HG03060 (cell line): ENCODE measurements around the gene PLEKHA6.
"Not testable (repeated sequence)": the region's sequence is repeated elsewhere in the genome, so short reads cannot be mapped to it uniquely, and the experiment has no call there.

ENCODE experiments used
- ATAC-seq: cut with Tn5 transposase; IDR thresholded peaks from one replicate; pipeline ENCODE4 v1.9.1; 2021; ENCODE audit warnings: low read depth, moderate number of reproducible peaks; ENCODE audit not compliant: unreplicated experiment

PLEKHA6 gene

GRCh38 chr1:204338997-204339396, 20.7 kb downstream of the PLEKHA6 start:
- ATAC-seq = no peak

- ATAC-seq = no peak
These were observed 21.4 kb downstream of the PLEKHA6 start for GRCh38 chr1:204338360-204338759.

- ATAC-seq = no peak
These were observed 22.1 kb downstream of the PLEKHA6 start for GRCh38 chr1:204337583-204337982.

DNA sequence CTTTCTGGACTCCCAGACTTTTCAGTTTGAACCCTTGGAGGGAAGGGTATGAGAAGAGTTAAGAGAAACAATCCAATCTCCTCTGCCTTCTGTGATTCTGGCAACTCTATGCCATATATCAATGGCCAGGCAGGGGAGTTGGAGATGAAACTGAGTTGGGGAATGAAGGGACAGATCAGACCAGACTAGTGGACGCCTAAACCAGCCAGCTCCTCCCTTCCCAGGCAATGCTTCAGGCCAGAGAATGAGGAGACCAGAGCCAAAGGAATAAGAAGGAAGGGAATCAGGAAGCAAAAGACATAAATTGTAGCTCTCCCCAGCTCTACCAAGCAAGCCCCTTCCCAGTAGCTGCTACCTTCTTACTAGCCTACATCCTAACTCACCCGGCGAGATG, 22.7 kb downstream of the PLEKHA6 start:
- no peak for ATAC-seq

DNA sequence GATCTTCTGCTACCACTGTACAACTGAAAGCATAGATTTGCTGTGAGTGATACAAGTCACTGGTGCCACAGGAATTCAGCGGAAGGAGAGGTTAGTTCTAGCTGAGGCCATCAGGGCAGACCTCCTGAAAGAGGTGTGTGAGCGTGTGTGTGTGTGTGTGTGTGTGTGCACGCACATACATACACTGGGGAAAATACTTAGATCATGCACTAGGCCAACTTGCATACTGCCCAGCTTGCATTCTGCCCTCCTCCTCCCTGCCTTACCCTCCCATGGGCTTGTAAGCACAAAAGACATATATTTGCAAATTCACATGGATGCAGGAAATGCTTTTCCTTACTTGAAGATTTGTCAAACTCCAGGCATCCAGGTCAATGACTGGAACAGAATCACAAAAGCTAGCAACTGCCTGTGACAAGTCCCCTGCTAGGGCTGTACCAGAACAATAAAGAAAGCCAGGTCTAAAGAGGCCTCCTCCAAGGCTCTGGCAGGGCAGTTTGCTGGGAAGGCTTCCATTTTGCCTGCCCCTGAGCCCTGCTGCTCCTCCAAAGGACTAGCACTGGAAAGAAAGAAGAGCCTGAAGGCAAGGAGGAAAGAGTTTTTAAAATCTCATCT, 23.2 kb downstream of the PLEKHA6 start:
- no peak for ATAC-seq

- no peak for ATAC-seq
These were observed 24.2 kb downstream of the PLEKHA6 start for GRCh38 chr1:204335533-204335932.

- no peak for ATAC-seq
These were observed 24.6 kb downstream of the PLEKHA6 start for GRCh38 chr1:204335085-204335484.

DNA sequence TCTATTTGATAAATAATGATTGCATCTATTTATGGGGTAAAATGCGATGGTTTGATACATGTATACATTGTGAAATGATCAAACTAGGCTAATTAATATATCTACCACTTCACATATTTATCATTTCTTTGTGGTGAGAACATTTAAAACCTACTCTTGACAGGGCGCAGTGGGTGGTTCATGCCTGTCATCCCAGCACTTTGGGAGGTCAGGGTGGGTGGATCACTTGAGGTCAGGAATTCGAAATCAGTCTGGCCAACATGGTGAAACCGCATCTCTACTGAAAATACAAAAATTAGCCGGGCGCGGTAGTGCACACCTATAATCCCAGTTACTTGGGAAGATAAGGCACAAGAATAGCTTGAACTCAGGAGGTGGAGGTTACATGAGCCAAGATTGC, 25.3 kb downstream of the PLEKHA6 start:
- no peak for ATAC-seq

GRCh38 chr1:204333427-204333826, 26.3 kb downstream of the PLEKHA6 start:
- no peak for ATAC-seq

DNA sequence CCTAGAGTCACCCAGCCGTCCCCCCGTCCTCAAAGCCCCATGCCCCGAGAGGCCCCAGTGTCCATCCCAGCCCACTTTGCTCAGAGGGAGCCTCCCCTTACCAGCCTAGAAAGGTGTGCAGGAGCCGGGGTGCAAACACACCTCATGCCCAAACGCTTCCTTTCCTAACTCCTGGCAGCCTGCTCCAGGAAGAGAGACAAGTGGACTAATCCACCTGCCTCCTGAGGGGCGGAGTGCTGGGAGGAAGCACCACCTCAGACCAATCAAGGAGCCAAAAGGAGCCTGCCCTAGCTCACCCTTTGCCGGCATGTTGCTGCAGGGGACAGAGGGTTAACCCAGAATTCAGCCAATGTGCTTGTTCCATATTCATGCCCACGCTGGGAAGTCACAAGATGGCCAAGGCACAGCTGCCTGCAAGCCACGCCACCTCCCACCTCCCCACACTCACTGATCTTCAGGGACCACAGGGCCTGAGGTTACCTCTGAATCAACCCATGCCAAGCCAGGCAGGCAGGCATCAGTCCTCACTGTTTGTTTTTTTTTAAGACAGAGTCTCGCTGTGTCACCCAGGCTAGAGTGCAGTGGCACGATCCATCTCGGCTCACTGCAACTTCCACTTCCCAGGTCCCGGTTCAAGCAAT, 27.8 kb downstream of the PLEKHA6 start:
- no peak for ATAC-seq

GRCh38 chr1:204331275-204331674, 28.5 kb downstream of the PLEKHA6 start:
- ATAC-seq = no peak

GRCh38 chr1:204327870-204328269, 31.9 kb downstream of the PLEKHA6 start:
- ATAC-seq = not testable (repeated sequence)

DNA sequence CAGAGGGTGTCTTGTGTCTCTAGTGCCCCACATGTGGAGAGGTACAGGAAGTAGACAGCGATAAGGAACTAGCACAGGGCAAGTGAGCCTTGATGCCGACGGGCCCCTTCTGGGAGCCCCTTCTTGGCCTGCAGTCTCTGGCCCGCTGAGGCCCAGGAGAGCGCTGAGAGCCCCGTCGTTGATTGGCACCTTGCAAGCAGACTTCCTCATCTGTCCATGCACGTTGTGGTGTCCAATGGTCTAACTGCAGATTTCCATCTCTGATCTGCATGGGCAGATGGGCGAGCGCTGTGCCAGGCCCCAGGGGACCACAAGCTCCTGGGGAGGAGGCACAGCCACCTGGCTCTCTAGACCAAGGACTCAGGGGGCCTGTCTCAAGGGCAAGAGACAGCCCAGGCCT, 32.4 kb downstream of the PLEKHA6 start:
- ATAC-seq = no peak

- no peak for ATAC-seq
These were observed 32.9 kb downstream of the PLEKHA6 start for GRCh38 chr1:204326771-204327300.

GRCh38 chr1:204325944-204326343, 33.8 kb downstream of the PLEKHA6 start:
- no peak for ATAC-seq

- no peak for ATAC-seq
These were observed 35.8 kb downstream of the PLEKHA6 start for GRCh38 chr1:204323887-204324286.

GRCh38 chr1:204322339-204322868, 37.3 kb downstream of the PLEKHA6 start:
- ATAC-seq = no peak

GRCh38 chr1:204321665-204322064, 38.1 kb downstream of the PLEKHA6 start:
- no peak for ATAC-seq

- no peak for ATAC-seq
These were observed 38.7 kb downstream of the PLEKHA6 start for GRCh38 chr1:204321051-204321450.

DNA sequence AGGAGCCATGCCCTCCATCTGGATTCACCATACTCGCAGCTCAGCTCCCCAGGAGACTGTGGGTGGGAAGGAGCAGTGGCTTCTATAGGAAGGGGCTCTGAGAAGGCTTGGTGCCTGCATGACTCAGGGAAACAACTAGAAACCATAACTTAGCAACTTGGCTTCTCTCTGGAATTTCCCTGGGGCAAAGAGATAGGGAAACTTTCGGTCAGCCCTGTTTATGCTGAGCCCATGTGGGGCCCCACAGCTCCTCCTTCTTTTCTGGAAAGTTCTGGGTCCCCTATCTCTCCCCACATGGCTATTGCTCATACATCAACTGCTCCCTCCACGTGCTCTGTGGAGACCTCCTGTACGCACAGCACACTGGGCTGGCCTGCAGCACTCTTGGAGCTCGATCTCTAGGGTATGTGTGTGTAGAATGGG, 39.3 kb downstream of the PLEKHA6 start:
- no peak for ATAC-seq

DNA sequence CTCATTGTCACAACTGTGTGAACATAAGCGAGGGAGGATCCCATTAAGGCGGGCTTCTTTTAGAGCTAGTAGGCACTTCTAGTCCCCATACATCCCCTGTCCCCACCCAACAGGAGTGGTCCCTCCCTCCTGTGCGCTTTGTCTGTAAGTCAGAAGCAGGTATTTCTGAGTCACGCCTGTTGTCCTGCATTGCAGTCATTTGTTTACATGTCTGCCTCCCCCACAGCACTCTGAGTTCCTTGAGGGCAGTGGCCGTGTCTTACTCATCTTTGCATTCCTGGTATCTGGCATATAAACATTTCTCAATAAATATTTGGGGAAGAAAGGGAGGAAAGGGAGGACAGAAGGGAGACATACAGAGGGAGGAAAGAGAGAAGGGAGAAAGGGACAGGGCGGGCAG, 40.3 kb downstream of the PLEKHA6 start:
- ATAC-seq = no peak

DNA sequence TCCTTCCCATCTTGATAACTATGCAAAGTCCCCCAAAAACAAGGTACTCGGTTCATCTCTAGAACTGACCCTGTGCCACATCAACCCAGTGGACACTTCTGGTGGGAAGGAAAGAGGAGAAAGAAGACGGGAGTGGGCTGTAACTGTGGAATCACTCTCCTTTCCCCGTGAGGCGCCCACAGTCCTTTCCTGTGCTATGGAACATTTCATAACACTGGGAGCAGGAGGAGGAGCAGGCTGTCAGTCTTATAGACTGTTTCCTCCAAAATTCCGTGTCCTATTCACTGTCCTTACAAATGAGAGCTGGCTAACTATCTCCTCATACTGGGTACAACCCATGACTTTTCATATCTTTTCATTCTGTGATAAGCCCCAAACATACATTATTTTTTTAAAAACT, 40.7 kb downstream of the PLEKHA6 start:
- ATAC-seq = no peak
